WTC11 (cell line): ENCODE measurements around the gene KCTD4.

Source experiments
- CTCF ChIP-seq: fragments of 200-600 bp; IDR thresholded peaks from 2 replicates; pipeline ENCODE4 v1.8.0; 2022; ENCODE audit warnings: antibody characterized with exemption
- NFYB ChIP-seq: sonication (generic); formaldehyde crosslinking; conservative IDR thresholded peaks from 2 replicates; pipeline ENCODE4 v1.8.0; 2022; ENCODE audit warnings: low read depth, missing genetic modification reagents

GRCh38 chr13:45162821-45163220 lies 38.0 kb downstream of the KCTD4 start:
- TF ChIP-seq CTCF (no peak), NFYB (CRISPR knock-in tag) (no peak)
